Loucy (cell line): ENCODE data around the gene PCID2.
"Not testable (repeated sequence)": the region's sequence is repeated elsewhere in the genome, so short reads cannot be mapped to it uniquely, and the experiment has no call there.

Source experiments
- CTCF ChIP-seq: fragments of 200-600 bp; sonication (generic); conservative IDR thresholded peaks from 2 replicates; pipeline ENCODE4 v1.5.1; 2014; ENCODE audit warnings: mild to moderate bottlenecking, antibody characterized with exemption, low read length
- EZH2phosphoT487 ChIP-seq: fragments of 200-600 bp; IDR thresholded peaks from 2 replicates; pipeline ENCODE4 v1.6.1; 2018; ENCODE audit warnings: antibody characterized with exemption, mild to moderate bottlenecking, moderate library complexity, borderline replicate concordance

GRCh38 chr13:113241623-113242022, 33.2 kb upstream of the PCID2 start:
- not testable (repeated sequence) for TF ChIP-seq CTCF, EZH2phosphoT487
